H9 (cell line): Measurements from ENCODE around the gene HECTD1. TPM values are rescaled to one million over a fixed set of nuclear protein-coding genes. Genes with fewer than 3 reads are reported as not detected.
A peak's percentile ranks its signal among the peaks of the same experiment; 100 is the strongest.

Experiments used
- DNase-seq: peaks from one replicate; pipeline ENCODE4 v3.0.0-alpha.2; 2017
- H2AFZ ChIP-seq: one replicate; pipeline ENCODE4 v1.6.1; 2013; ENCODE audit warnings: mild to moderate bottlenecking, low read length, control low read depth, moderate library complexity
- H2AK5ac ChIP-seq: 2 replicates; pipeline ENCODE4 v1.6.1; 2013; ENCODE audit warnings: low read length, control low read depth, mixed read lengths; ENCODE audit not compliant: insufficient read length
- H2BK120ac ChIP-seq: one replicate; pipeline ENCODE4 v1.6.1; 2013; ENCODE audit warnings: low read depth, mild to moderate bottlenecking, low read length, control low read depth, inconsistent platforms; ENCODE audit not compliant: poor library complexity, severe bottlenecking
- H2BK12ac ChIP-seq: 2 replicates; pipeline ENCODE4 v1.6.1; 2013; ENCODE audit warnings: low read length, control low read depth, mixed read lengths, low read depth; ENCODE audit not compliant: insufficient read length
- H2BK15ac ChIP-seq: 2 replicates; pipeline ENCODE4 v1.6.1; 2013; ENCODE audit warnings: low read depth, low read length, control low read depth
- H2BK20ac ChIP-seq: one replicate; pipeline ENCODE4 v1.6.1; 2013; ENCODE audit warnings: low read depth, mild to moderate bottlenecking, low read length, control low read depth, inconsistent platforms; ENCODE audit not compliant: poor library complexity, severe bottlenecking
- H2BK5ac ChIP-seq: 2 replicates; pipeline ENCODE4 v1.6.1; 2013; ENCODE audit warnings: low read length, control low read depth, mixed read lengths; ENCODE audit not compliant: insufficient read length
- H3K14ac ChIP-seq: 2 replicates; pipeline ENCODE4 v1.6.1; 2013; ENCODE audit warnings: low read length, control low read depth; ENCODE audit not compliant: insufficient read depth
- H3K18ac ChIP-seq: 2 replicates; pipeline ENCODE4 v1.6.1; 2013; ENCODE audit warnings: low read depth, mild to moderate bottlenecking, mixed read lengths, low read length, control low read depth; ENCODE audit not compliant: insufficient read length
- H3K23ac ChIP-seq: 2 replicates; pipeline ENCODE4 v1.6.1; 2013; ENCODE audit warnings: low read length, control low read depth, mixed read lengths, low read depth; ENCODE audit not compliant: insufficient read length
- H3K23me2 ChIP-seq: 2 replicates; pipeline ENCODE4 v1.6.1; 2013; ENCODE audit warnings: low read depth, mild to moderate bottlenecking, mixed read lengths, low read length, control low read depth; ENCODE audit not compliant: insufficient read length, poor library complexity, severe bottlenecking
- H3K27ac ChIP-seq: 2 replicates; pipeline ENCODE4 v1.5.1; 2013; ENCODE audit warnings: low read length, control low read depth, mixed read lengths, low read depth; ENCODE audit not compliant: insufficient read length
- H3K27me3 ChIP-seq: 2 replicates; pipeline ENCODE4 v1.6.1; 2013; ENCODE audit warnings: low read length, control low read depth, inconsistent platforms; ENCODE audit not compliant: insufficient read depth
- H3K4ac ChIP-seq: 2 replicates; pipeline ENCODE4 v1.6.1; 2013; ENCODE audit warnings: low read depth, mild to moderate bottlenecking, control low read depth, inconsistent platforms, low read length, moderate library complexity
- H3K4me1 ChIP-seq: 2 replicates; pipeline ENCODE4 v1.6.1; 2013; ENCODE audit warnings: low read length, control low read depth, inconsistent platforms; ENCODE audit not compliant: insufficient read depth
- H3K4me2 ChIP-seq: 2 replicates; pipeline ENCODE4 v1.6.1; 2013; ENCODE audit warnings: low read length, control low read depth, mixed read lengths; ENCODE audit not compliant: insufficient read length, insufficient read depth
- H3K56ac ChIP-seq: 2 replicates; pipeline ENCODE4 v1.6.1; 2013; ENCODE audit warnings: low read depth, mild to moderate bottlenecking, mixed read lengths, low read length, control low read depth; ENCODE audit not compliant: insufficient read length
- H3K79me1 ChIP-seq: 2 replicates; pipeline ENCODE4 v1.6.1; 2013; ENCODE audit warnings: low read depth, mild to moderate bottlenecking, moderate library complexity, low read length, control low read depth, inconsistent platforms; ENCODE audit not compliant: insufficient read depth, poor library complexity, severe bottlenecking
- H3K79me2 ChIP-seq: 2 replicates; pipeline ENCODE4 v1.6.1; 2013; ENCODE audit warnings: low read length, control low read depth, inconsistent platforms; ENCODE audit not compliant: insufficient read depth
- H3K9ac ChIP-seq: 2 replicates; pipeline ENCODE4 v1.6.1; 2013; ENCODE audit warnings: low read length, control low read depth, mixed read lengths; ENCODE audit not compliant: insufficient read length; ENCODE audit errors: extremely low read depth
- H3K9me3 ChIP-seq: one replicate; pipeline ENCODE4 v1.6.1; 2013; ENCODE audit warnings: low read depth, low read length, inconsistent platforms; ENCODE audit not compliant: control insufficient read depth
- H3T11ph ChIP-seq: one replicate; pipeline ENCODE4 v1.6.1; 2013; ENCODE audit warnings: mild to moderate bottlenecking, low read length, control low read depth, inconsistent platforms
- H4K20me1 ChIP-seq: one replicate; pipeline ENCODE4 v1.6.1; 2013; ENCODE audit not compliant: control insufficient read depth, insufficient read length, insufficient read depth
- H4K5ac ChIP-seq: 2 replicates; pipeline ENCODE4 v1.6.1; 2013; ENCODE audit warnings: low read depth, mild to moderate bottlenecking, mixed read lengths, low read length, control low read depth; ENCODE audit not compliant: insufficient read length
- H4K8ac ChIP-seq: replicated peaks from 2 replicates; pipeline ENCODE4 v1.6.1; 2013; ENCODE audit warnings: low read length, control low read depth, mixed read lengths, low read depth; ENCODE audit not compliant: insufficient read length
- H4K91ac ChIP-seq: 2 replicates; pipeline ENCODE4 v1.6.1; 2013; ENCODE audit warnings: low read depth, mild to moderate bottlenecking, moderate library complexity, mixed read lengths, low read length, control low read depth; ENCODE audit not compliant: insufficient read length
- H3K27ac Mint-ChIP-seq, 3 experiments: 2 replicates in 2 of 3; 3 replicates in 1 of 3; pipeline ENCODE4 v1.8.0; 2020 to 2021; ENCODE audit warnings: mixed read lengths in 3 of 3, mild to moderate bottlenecking in 1 of 3, moderate library complexity in 1 of 3
- H3K27me3 Mint-ChIP-seq: 2 replicates; pipeline ENCODE4 v1.8.0; 2021; ENCODE audit warnings: low read depth, mild to moderate bottlenecking, moderate library complexity, mixed read lengths
- H3K36me3 Mint-ChIP-seq, 3 experiments: 2 replicates in 2 of 3; 3 replicates in 1 of 3; pipeline ENCODE4 v1.8.0; 2020 to 2021; ENCODE audit warnings: low read depth in 3 of 3, mixed read lengths in 3 of 3; ENCODE audit not compliant: insufficient read depth in 1 of 3
- H3K4me1 Mint-ChIP-seq, 2 experiments: 2 replicates each; pipeline ENCODE4 v1.8.0; 2020; ENCODE audit warnings: mixed read lengths in 2 of 2
- H3K4me3 Mint-ChIP-seq, 2 experiments: 2 replicates in 1 of 2; 3 replicates in 1 of 2; pipeline ENCODE4 v1.8.0; 2020 to 2021; ENCODE audit warnings: mild to moderate bottlenecking in 2 of 2, mixed read lengths in 2 of 2, moderate library complexity in 1 of 2
- H3K9me3 Mint-ChIP-seq, 2 experiments: 2 replicates in 1 of 2; 3 replicates in 1 of 2; pipeline ENCODE4 v1.8.0; 2020; ENCODE audit warnings: mild to moderate bottlenecking in 2 of 2, mixed read lengths in 2 of 2, moderate library complexity in 1 of 2
- WGBS: extraction: QIAGEN DNeasy Blood & Tissue Kit; methylation state at CpG from one replicate; pipeline ENCODE4 v1.1.7; 2013; ENCODE audit warnings: missing lambda C conversion rate, low lambda C conversion rate, mixed read lengths; ENCODE audit not compliant: insufficient read length; ENCODE audit errors: extremely low coverage; 5-methylcytosine and 5-hydroxymethylcytosine counted together
- total RNA-seq: library from RNA; stranded (reverse); gene quantifications from 2 replicates; pipeline ENCODE4 v1.2.1, GENCODE V29; 2021
- TF ChIP-seq, protein P1 (sequence below): fragments of 200-600 bp; sonication (generic); conservative IDR thresholded peaks from 3 replicates; pipeline ENCODE4 v1.8.0; 2021; ENCODE audit warnings: antibody characterized with exemption, mild to moderate bottlenecking

HECTD1 gene
- total RNA-seq, 1 experiment from 2014 or later = 135 TPM

DNA sequence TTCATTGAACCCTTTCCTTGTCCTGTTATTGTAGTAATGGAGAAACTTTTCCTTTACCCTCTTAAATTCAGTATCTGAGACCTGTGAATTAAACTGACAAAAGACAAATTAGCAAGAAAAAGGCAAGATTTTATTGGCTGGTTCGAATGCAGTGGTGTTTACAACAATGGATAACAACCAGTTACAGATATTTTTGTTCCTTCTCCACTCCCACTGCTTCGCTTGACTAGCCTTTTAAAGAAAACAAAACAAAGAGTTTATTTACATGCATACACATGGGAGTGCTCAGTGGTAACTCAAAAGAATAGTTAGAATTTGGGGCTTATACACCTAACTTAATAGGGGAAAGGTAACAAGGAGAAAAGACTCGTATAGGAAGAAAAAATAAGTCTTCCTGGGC is 37.0 kb upstream of the HECTD1 start:
- no peak overlapping the region for H3K14ac ChIP-seq
- H4K91ac ChIP-seq = no peak overlapping the region
- H3K27ac Mint-ChIP-seq = peak overlapping the region in 1 of 3 experiments; percentile 91; a peak in 2 of 7 replicates
- no peak overlapping the region for H2BK12ac ChIP-seq
- H4K8ac ChIP-seq = no peak overlapping the region
- H3K4me3 Mint-ChIP-seq = no peak overlapping the region
- no peak overlapping the region for H2AFZ ChIP-seq
- peaks cover 0 to 2% (median 0%) of the 10 kb centered on the region in 3 experiments; a peak in 2 of 7 replicates for H3K36me3 Mint-ChIP-seq
- no peak overlapping the region for H2BK5ac ChIP-seq
- no peak overlapping the region for H3K56ac ChIP-seq
- no peak overlapping the region for H3K4ac ChIP-seq
- peaks cover 17 to 23% of the 10 kb centered on the region in 2 experiments for H3K4me1 Mint-ChIP-seq
- WGBS = no CpG with 5 or more reads among the region's 3 CpGs
- no peak overlapping the region for H3K23ac ChIP-seq
- no peak overlapping the region for H3K9ac ChIP-seq
- H4K20me1 ChIP-seq = no peaks in the 10 kb centered on the region
- H3K79me2 ChIP-seq = no peaks in the 10 kb centered on the region
- H4K5ac ChIP-seq = no peak overlapping the region
- H2AK5ac ChIP-seq = no peak overlapping the region
- H2BK20ac ChIP-seq = no peak overlapping the region
- H3K27me3 ChIP-seq = no peaks in the 10 kb centered on the region
- TF ChIP-seq, protein P1, sequence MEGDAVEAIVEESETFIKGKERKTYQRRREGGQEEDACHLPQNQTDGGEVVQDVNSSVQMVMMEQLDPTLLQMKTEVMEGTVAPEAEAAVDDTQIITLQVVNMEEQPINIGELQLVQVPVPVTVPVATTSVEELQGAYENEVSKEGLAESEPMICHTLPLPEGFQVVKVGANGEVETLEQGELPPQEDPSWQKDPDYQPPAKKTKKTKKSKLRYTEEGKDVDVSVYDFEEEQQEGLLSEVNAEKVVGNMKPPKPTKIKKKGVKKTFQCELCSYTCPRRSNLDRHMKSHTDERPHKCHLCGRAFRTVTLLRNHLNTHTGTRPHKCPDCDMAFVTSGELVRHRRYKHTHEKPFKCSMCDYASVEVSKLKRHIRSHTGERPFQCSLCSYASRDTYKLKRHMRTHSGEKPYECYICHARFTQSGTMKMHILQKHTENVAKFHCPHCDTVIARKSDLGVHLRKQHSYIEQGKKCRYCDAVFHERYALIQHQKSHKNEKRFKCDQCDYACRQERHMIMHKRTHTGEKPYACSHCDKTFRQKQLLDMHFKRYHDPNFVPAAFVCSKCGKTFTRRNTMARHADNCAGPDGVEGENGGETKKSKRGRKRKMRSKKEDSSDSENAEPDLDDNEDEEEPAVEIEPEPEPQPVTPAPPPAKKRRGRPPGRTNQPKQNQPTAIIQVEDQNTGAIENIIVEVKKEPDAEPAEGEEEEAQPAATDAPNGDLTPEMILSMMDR = no peak
- no peak overlapping the region for H2BK120ac ChIP-seq
- H2BK15ac ChIP-seq = no peak overlapping the region
- H3K4me1 ChIP-seq = no peaks in the 10 kb centered on the region; the same call in 1 of the 2 replicates
- H3K79me1 ChIP-seq = no peaks in the 10 kb centered on the region
- no peaks in the 10 kb centered on the region for H3K9me3 ChIP-seq
- no peak overlapping the region for H3K4me2 ChIP-seq
- no peak overlapping the region for H3T11ph ChIP-seq
- no peak overlapping the region for H3K18ac ChIP-seq
- no peak overlapping the region for H3K27ac ChIP-seq
- H3K23me2 ChIP-seq = no peaks in the 10 kb centered on the region
- H3K27me3 Mint-ChIP-seq = no peaks in the 10 kb centered on the region
- DNase-seq = no peak
- H3K9me3 Mint-ChIP-seq = no peaks in the 10 kb centered on the region; a peak in 1 of 5 replicates
